T-helper 1 cell treated with Interleukin-12 subunit alpha and Interleukin-12 subunit beta and Interleukin-4 antibody, amounts not matched to agents 30 ng/mL and 1 ng/mL, for 36 hours (primary cell): ENCODE data around the gene FBP1. TPM values are rescaled to one million over a fixed set of nuclear protein-coding genes. Genes with fewer than 3 reads are reported as not detected.
"Not testable (repeated sequence)": the region's sequence is repeated elsewhere in the genome, so short reads cannot be mapped to it uniquely, and the experiment has no call there.

Source experiments
- intact Hi-C: fragments of 100-400 bp; cut with micrococcal nuclease; formaldehyde crosslinking; loops from one replicate; pipeline ENCODE4 v1.15.1; 2024
- total RNA-seq: library from RNA; stranded (reverse); gene quantifications from 2 replicates; pipeline ENCODE4 v1.2.3, GENCODE V29; 2022

The FBP1 gene
- total RNA-seq, 1 donor from 2014 or later, result 0.34 TPM

GRCh38 chr9:94584555-94584954 is 54.8 kb downstream of the FBP1 start:
- intact Hi-C loops, result no loop called here

GRCh38 chr9:94581728-94582127 is 57.6 kb downstream of the FBP1 start:
- intact Hi-C loops, result no loop called here

- intact Hi-C loops, result no loop called here
These were observed 61.7 kb downstream of the FBP1 start for GRCh38 chr9:94577571-94577970.

- intact Hi-C loops, result no loop called here
These were observed 62.3 kb downstream of the FBP1 start for GRCh38 chr9:94577036-94577435.

- intact Hi-C loops, result no loop called here
These were observed 63.2 kb downstream of the FBP1 start for GRCh38 chr9:94576131-94576530.

- intact Hi-C loops, result no loop called here
These were observed 70.2 kb downstream of the FBP1 start for GRCh38 chr9:94568972-94569712.

- intact Hi-C loops, result no loop called here
These were observed 70.9 kb downstream of the FBP1 start for GRCh38 chr9:94568250-94568889.

GRCh38 chr9:94567271-94567670 is 72.0 kb downstream of the FBP1 start:
- intact Hi-C loops, result no loop called here

GRCh38 chr9:94566550-94566949 is 72.8 kb downstream of the FBP1 start:
- intact Hi-C loops, result no loop called here

- intact Hi-C loops, result not testable (repeated sequence)
These were observed 75.0 kb downstream of the FBP1 start for GRCh38 chr9:94564279-94564678.

GRCh38 chr9:94563548-94563947 is 75.8 kb downstream of the FBP1 start:
- intact Hi-C loops, result no loop called here

- intact Hi-C loops, result no loop called here
These were observed 79.1 kb downstream of the FBP1 start for GRCh38 chr9:94560237-94560636.

- intact Hi-C loops, result no loop called here
These were observed 81.9 kb downstream of the FBP1 start for GRCh38 chr9:94557376-94557775.

GRCh38 chr9:94554439-94555331 is 84.6 kb downstream of the FBP1 start, which contains the start of gene PCAT7:
TSS of gene PCAT7 (plus strand) at chr9:94555083.
- intact Hi-C loops, result loop anchor here (1.0 kb wide), 1 partner anchor 49 kb away; no protein-coding TSS in a partner anchor

GRCh38 chr9:94554078-94554438 is 85.3 kb downstream of the FBP1 start:
- intact Hi-C loops, result loop anchor here (1.0 kb wide), 1 partner anchor 49 kb away; no protein-coding TSS in a partner anchor

Other genes with a start within 250 kb of the FBP1 start
- not detected in 2 replicates for gene PCAT7, start 84.4 kb downstream of the FBP1 start, total RNA-seq
- not detected in 2 replicates for gene FBP2, start 45.7 kb downstream of the FBP1 start, total RNA-seq
- gene AOPEP, start 87.2 kb upstream of the FBP1 start, total RNA-seq, result 16.0 and 19.7 TPM in 2 replicates